H9 (cell line): ENCODE data around the gene MISP3. TPM values are rescaled to one million over a fixed set of nuclear protein-coding genes. Genes with fewer than 3 reads are reported as not detected.

Source experiments
- DNase-seq: peaks from one replicate; pipeline ENCODE4 v3.0.0-alpha.2; 2017
- H2AFZ ChIP-seq: one replicate; pipeline ENCODE4 v1.6.1; 2013; ENCODE audit warnings: mild to moderate bottlenecking, low read length, control low read depth, moderate library complexity
- H2AK5ac ChIP-seq: 2 replicates; pipeline ENCODE4 v1.6.1; 2013; ENCODE audit warnings: low read length, control low read depth, mixed read lengths; ENCODE audit not compliant: insufficient read length
- H2BK120ac ChIP-seq: one replicate; pipeline ENCODE4 v1.6.1; 2013; ENCODE audit warnings: low read depth, mild to moderate bottlenecking, low read length, control low read depth, inconsistent platforms; ENCODE audit not compliant: poor library complexity, severe bottlenecking
- H2BK12ac ChIP-seq: 2 replicates; pipeline ENCODE4 v1.6.1; 2013; ENCODE audit warnings: low read length, control low read depth, mixed read lengths, low read depth; ENCODE audit not compliant: insufficient read length
- H2BK15ac ChIP-seq: 2 replicates; pipeline ENCODE4 v1.6.1; 2013; ENCODE audit warnings: low read depth, low read length, control low read depth
- H2BK20ac ChIP-seq: one replicate; pipeline ENCODE4 v1.6.1; 2013; ENCODE audit warnings: low read depth, mild to moderate bottlenecking, low read length, control low read depth, inconsistent platforms; ENCODE audit not compliant: poor library complexity, severe bottlenecking
- H2BK5ac ChIP-seq: 2 replicates; pipeline ENCODE4 v1.6.1; 2013; ENCODE audit warnings: low read length, control low read depth, mixed read lengths; ENCODE audit not compliant: insufficient read length
- H3K14ac ChIP-seq: 2 replicates; pipeline ENCODE4 v1.6.1; 2013; ENCODE audit warnings: low read length, control low read depth; ENCODE audit not compliant: insufficient read depth
- H3K18ac ChIP-seq: 2 replicates; pipeline ENCODE4 v1.6.1; 2013; ENCODE audit warnings: low read depth, mild to moderate bottlenecking, mixed read lengths, low read length, control low read depth; ENCODE audit not compliant: insufficient read length
- H3K23ac ChIP-seq: 2 replicates; pipeline ENCODE4 v1.6.1; 2013; ENCODE audit warnings: low read length, control low read depth, mixed read lengths, low read depth; ENCODE audit not compliant: insufficient read length
- H3K23me2 ChIP-seq: 2 replicates; pipeline ENCODE4 v1.6.1; 2013; ENCODE audit warnings: low read depth, mild to moderate bottlenecking, mixed read lengths, low read length, control low read depth; ENCODE audit not compliant: insufficient read length, poor library complexity, severe bottlenecking
- H3K27ac ChIP-seq: 2 replicates; pipeline ENCODE4 v1.5.1; 2013; ENCODE audit warnings: low read length, control low read depth, mixed read lengths, low read depth; ENCODE audit not compliant: insufficient read length
- H3K27me3 ChIP-seq: 2 replicates; pipeline ENCODE4 v1.6.1; 2013; ENCODE audit warnings: low read length, control low read depth, inconsistent platforms; ENCODE audit not compliant: insufficient read depth
- H3K4ac ChIP-seq: 2 replicates; pipeline ENCODE4 v1.6.1; 2013; ENCODE audit warnings: low read depth, mild to moderate bottlenecking, control low read depth, inconsistent platforms, low read length, moderate library complexity
- H3K4me1 ChIP-seq: 2 replicates; pipeline ENCODE4 v1.6.1; 2013; ENCODE audit warnings: low read length, control low read depth, inconsistent platforms; ENCODE audit not compliant: insufficient read depth
- H3K4me2 ChIP-seq: 2 replicates; pipeline ENCODE4 v1.6.1; 2013; ENCODE audit warnings: low read length, control low read depth, mixed read lengths; ENCODE audit not compliant: insufficient read length, insufficient read depth
- H3K56ac ChIP-seq: 2 replicates; pipeline ENCODE4 v1.6.1; 2013; ENCODE audit warnings: low read depth, mild to moderate bottlenecking, mixed read lengths, low read length, control low read depth; ENCODE audit not compliant: insufficient read length
- H3K79me1 ChIP-seq: 2 replicates; pipeline ENCODE4 v1.6.1; 2013; ENCODE audit warnings: low read depth, mild to moderate bottlenecking, moderate library complexity, low read length, control low read depth, inconsistent platforms; ENCODE audit not compliant: insufficient read depth, poor library complexity, severe bottlenecking
- H3K79me2 ChIP-seq: 2 replicates; pipeline ENCODE4 v1.6.1; 2013; ENCODE audit warnings: low read length, control low read depth, inconsistent platforms; ENCODE audit not compliant: insufficient read depth
- H3K9ac ChIP-seq: 2 replicates; pipeline ENCODE4 v1.6.1; 2013; ENCODE audit warnings: low read length, control low read depth, mixed read lengths; ENCODE audit not compliant: insufficient read length; ENCODE audit errors: extremely low read depth
- H3K9me3 ChIP-seq: one replicate; pipeline ENCODE4 v1.6.1; 2013; ENCODE audit warnings: low read depth, low read length, inconsistent platforms; ENCODE audit not compliant: control insufficient read depth
- H3T11ph ChIP-seq: one replicate; pipeline ENCODE4 v1.6.1; 2013; ENCODE audit warnings: mild to moderate bottlenecking, low read length, control low read depth, inconsistent platforms
- H4K20me1 ChIP-seq: one replicate; pipeline ENCODE4 v1.6.1; 2013; ENCODE audit not compliant: control insufficient read depth, insufficient read length, insufficient read depth
- H4K5ac ChIP-seq: 2 replicates; pipeline ENCODE4 v1.6.1; 2013; ENCODE audit warnings: low read depth, mild to moderate bottlenecking, mixed read lengths, low read length, control low read depth; ENCODE audit not compliant: insufficient read length
- H4K8ac ChIP-seq: replicated peaks from 2 replicates; pipeline ENCODE4 v1.6.1; 2013; ENCODE audit warnings: low read length, control low read depth, mixed read lengths, low read depth; ENCODE audit not compliant: insufficient read length
- H4K91ac ChIP-seq: 2 replicates; pipeline ENCODE4 v1.6.1; 2013; ENCODE audit warnings: low read depth, mild to moderate bottlenecking, moderate library complexity, mixed read lengths, low read length, control low read depth; ENCODE audit not compliant: insufficient read length
- H3K27ac Mint-ChIP-seq, 3 experiments: 2 replicates in 2 of 3; 3 replicates in 1 of 3; pipeline ENCODE4 v1.8.0; 2020 to 2021; ENCODE audit warnings: mixed read lengths in 3 of 3, mild to moderate bottlenecking in 1 of 3, moderate library complexity in 1 of 3
- H3K27me3 Mint-ChIP-seq: 2 replicates; pipeline ENCODE4 v1.8.0; 2021; ENCODE audit warnings: low read depth, mild to moderate bottlenecking, moderate library complexity, mixed read lengths
- H3K36me3 Mint-ChIP-seq, 3 experiments: 2 replicates in 2 of 3; 3 replicates in 1 of 3; pipeline ENCODE4 v1.8.0; 2020 to 2021; ENCODE audit warnings: low read depth in 3 of 3, mixed read lengths in 3 of 3; ENCODE audit not compliant: insufficient read depth in 1 of 3
- H3K4me1 Mint-ChIP-seq, 2 experiments: 2 replicates each; pipeline ENCODE4 v1.8.0; 2020; ENCODE audit warnings: mixed read lengths in 2 of 2
- H3K4me3 Mint-ChIP-seq, 2 experiments: 2 replicates in 1 of 2; 3 replicates in 1 of 2; pipeline ENCODE4 v1.8.0; 2020 to 2021; ENCODE audit warnings: mild to moderate bottlenecking in 2 of 2, mixed read lengths in 2 of 2, moderate library complexity in 1 of 2
- H3K9me3 Mint-ChIP-seq, 2 experiments: 2 replicates in 1 of 2; 3 replicates in 1 of 2; pipeline ENCODE4 v1.8.0; 2020; ENCODE audit warnings: mild to moderate bottlenecking in 2 of 2, mixed read lengths in 2 of 2, moderate library complexity in 1 of 2
- WGBS: extraction: QIAGEN DNeasy Blood & Tissue Kit; methylation state at CpG from one replicate; pipeline ENCODE4 v1.1.7; 2013; ENCODE audit warnings: missing lambda C conversion rate, low lambda C conversion rate, mixed read lengths; ENCODE audit not compliant: insufficient read length; ENCODE audit errors: extremely low coverage; 5-methylcytosine and 5-hydroxymethylcytosine counted together
- total RNA-seq: library from RNA; stranded (reverse); gene quantifications from 2 replicates; pipeline ENCODE4 v1.2.1, GENCODE V29; 2021
- TF ChIP-seq, protein P1 (sequence below): fragments of 200-600 bp; sonication (generic); conservative IDR thresholded peaks from 3 replicates; pipeline ENCODE4 v1.8.0; 2021; ENCODE audit warnings: antibody characterized with exemption, mild to moderate bottlenecking

Gene MISP3
- total RNA-seq, 1 experiment from 2014 or later, result 0.26 TPM

DNA sequence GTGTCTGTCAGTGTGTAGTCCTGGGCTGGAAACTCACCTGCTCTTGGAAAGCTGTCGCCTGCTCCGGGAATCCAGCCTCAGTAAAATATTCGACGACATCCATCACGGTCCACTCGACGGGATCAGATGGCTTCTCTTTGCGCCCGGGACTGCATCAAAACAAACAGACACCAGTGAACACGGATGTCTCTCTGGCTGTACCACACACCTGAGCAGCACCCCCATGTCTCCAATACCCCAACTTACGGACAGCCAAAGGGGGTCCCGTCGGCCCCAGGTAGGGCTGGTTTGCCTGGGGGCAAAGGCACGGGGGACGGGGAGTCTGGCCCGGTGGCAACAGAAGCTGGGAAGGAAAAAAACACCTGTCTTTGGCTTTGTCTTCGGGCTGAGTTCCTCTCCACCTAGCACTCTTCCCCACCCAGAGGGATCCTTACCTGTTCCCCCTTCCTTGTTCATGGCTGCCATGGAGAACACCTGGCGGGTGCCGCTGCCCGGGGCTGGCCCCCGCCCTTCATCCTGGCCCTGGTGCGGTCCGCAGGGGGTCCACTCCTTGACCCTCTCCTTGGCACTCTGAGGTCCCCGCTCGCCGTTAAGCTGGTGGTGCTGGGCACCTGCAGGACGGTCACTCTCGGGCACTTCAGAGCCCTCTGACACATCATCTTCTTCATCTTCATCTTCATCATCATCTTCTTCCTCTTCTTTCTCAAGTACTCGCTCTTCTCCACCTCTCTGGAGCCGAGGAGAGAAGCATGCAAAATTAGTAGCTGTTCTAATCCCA is 16.2 kb downstream of the MISP3 start:
- H3T11ph ChIP-seq, result no peak overlapping the region
- no peak overlapping the region for H3K4ac ChIP-seq
- no peak overlapping the region for H2BK120ac ChIP-seq
- H3K27ac Mint-ChIP-seq, result no peak overlapping the region
- no peaks in the 10 kb centered on the region for H3K4me1 ChIP-seq
- peaks cover 15% of the 10 kb centered on the region for H3K27me3 Mint-ChIP-seq
- H3K23ac ChIP-seq, result no peak overlapping the region
- TF ChIP-seq, protein P1, sequence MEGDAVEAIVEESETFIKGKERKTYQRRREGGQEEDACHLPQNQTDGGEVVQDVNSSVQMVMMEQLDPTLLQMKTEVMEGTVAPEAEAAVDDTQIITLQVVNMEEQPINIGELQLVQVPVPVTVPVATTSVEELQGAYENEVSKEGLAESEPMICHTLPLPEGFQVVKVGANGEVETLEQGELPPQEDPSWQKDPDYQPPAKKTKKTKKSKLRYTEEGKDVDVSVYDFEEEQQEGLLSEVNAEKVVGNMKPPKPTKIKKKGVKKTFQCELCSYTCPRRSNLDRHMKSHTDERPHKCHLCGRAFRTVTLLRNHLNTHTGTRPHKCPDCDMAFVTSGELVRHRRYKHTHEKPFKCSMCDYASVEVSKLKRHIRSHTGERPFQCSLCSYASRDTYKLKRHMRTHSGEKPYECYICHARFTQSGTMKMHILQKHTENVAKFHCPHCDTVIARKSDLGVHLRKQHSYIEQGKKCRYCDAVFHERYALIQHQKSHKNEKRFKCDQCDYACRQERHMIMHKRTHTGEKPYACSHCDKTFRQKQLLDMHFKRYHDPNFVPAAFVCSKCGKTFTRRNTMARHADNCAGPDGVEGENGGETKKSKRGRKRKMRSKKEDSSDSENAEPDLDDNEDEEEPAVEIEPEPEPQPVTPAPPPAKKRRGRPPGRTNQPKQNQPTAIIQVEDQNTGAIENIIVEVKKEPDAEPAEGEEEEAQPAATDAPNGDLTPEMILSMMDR, result no peak
- no peak overlapping the region for H4K91ac ChIP-seq
- H3K4me2 ChIP-seq, result peak overlapping the region; percentile 40
- H4K8ac ChIP-seq, result no peak overlapping the region
- no peaks in the 10 kb centered on the region for H3K27me3 ChIP-seq
- no peak overlapping the region for H2BK20ac ChIP-seq
- no peak overlapping the region for H2AK5ac ChIP-seq
- peaks cover 15 to 36% (median 29%) of the 10 kb centered on the region in 3 experiments; a peak in 6 of 7 replicates for H3K36me3 Mint-ChIP-seq
- no peak overlapping the region for H3K18ac ChIP-seq
- no peak overlapping the region for H3K56ac ChIP-seq
- H3K14ac ChIP-seq, result no peak overlapping the region
- H2AFZ ChIP-seq, result no peak overlapping the region
- no peak for DNase-seq
- no peak overlapping the region for H2BK12ac ChIP-seq
- no peaks in the 10 kb centered on the region for H3K79me2 ChIP-seq
- H3K9me3 ChIP-seq, result peaks cover 6% of the 10 kb centered on the region
- no peak overlapping the region for H4K5ac ChIP-seq
- WGBS, result no CpG with 5 or more reads among the region's 30 CpGs
- peaks cover 8% of the 10 kb centered on the region for H3K23me2 ChIP-seq
- no peak overlapping the region for H2BK15ac ChIP-seq
- H2BK5ac ChIP-seq, result no peak overlapping the region
- peaks cover 12% of the 10 kb centered on the region in 2 experiments for H3K4me1 Mint-ChIP-seq
- peaks cover 9% of the 10 kb centered on the region in 2 experiments for H3K9me3 Mint-ChIP-seq
- H3K4me3 Mint-ChIP-seq, result peak overlapping the region; percentile 78 to 87
- no peak overlapping the region for H3K27ac ChIP-seq
- no peaks in the 10 kb centered on the region for H3K79me1 ChIP-seq
- H3K9ac ChIP-seq, result no peak overlapping the region
- H4K20me1 ChIP-seq, result no peaks in the 10 kb centered on the region
